Frontal cortex (tissue), 4 donors: ENCODE results near the gene PACSIN1. TPM values are rescaled to one million over a fixed set of nuclear protein-coding genes. Genes with fewer than 3 reads are reported as not detected.

ENCODE experiments used
- DNase-seq, 2 donors: peaks; one replicate each; pipeline ENCODE4 v3.0.0; 2012; ENCODE audit warnings: low spot score in 2 of 2
- FAIRE-seq: peaks from 2 replicates; lab custom pipeline; 2012; peaks lifted over from hg19 to GRCh38; lab: Jason Lieb, UNC
- total RNA-seq: library from RNA; depleted of rRNA; stranded (reverse); fragments of >200 nt; gene quantifications from one replicate; pipeline ENCODE4 v1.2.3, GENCODE V29; 2014
- donor health status: control.
- donor health status: control.
- donor health status: control.

The PACSIN1 gene
- total RNA-seq, 1 donor from 2014 or later, result 2.9 TPM

DNA sequence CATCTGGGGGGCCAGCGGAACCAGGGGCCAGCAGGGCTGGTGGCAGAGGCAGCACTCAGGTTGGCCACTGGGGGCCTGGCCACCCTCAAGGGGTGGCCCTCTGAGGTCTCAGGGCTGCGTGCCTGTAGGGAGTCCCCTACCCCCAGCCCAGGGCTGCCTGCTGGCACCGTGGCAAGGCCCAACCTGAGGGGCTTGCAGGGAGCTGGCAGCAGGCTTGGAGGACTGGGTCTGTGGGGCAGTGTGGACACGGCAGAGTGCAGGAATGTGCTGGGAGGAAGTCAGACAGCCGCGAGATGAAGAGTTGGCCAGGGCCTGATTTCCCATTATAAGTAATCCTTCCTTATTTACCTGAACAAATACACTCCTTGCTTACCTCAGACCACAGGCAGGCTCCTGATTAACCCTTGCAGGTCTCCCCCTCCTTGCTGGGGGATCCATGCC, 90.2 kb downstream of the PACSIN1 start, which contains the start of gene SPDEF:
Gene SPDEF, minus strand, starts transcription at position 299 of the 441 bp plus-strand sequence. CDS start 11,874 bp downstream, outside the sequence.
- FAIRE-seq (no peak), DNase-seq (no peak)

- DNase-seq, result no peak
- FAIRE-seq, result no peak
Measured at GRCh38 chr6:34556493-34556892, 90.6 kb downstream of the PACSIN1 start.

- DNase-seq (no peak), FAIRE-seq (no peak)
Measured at GRCh38 chr6:34557228-34557627, 91.4 kb downstream of the PACSIN1 start.

- FAIRE-seq, result no peak
- DNase-seq, result no peak
Measured at GRCh38 chr6:34558172-34558714, 92.4 kb downstream of the PACSIN1 start.

DNA sequence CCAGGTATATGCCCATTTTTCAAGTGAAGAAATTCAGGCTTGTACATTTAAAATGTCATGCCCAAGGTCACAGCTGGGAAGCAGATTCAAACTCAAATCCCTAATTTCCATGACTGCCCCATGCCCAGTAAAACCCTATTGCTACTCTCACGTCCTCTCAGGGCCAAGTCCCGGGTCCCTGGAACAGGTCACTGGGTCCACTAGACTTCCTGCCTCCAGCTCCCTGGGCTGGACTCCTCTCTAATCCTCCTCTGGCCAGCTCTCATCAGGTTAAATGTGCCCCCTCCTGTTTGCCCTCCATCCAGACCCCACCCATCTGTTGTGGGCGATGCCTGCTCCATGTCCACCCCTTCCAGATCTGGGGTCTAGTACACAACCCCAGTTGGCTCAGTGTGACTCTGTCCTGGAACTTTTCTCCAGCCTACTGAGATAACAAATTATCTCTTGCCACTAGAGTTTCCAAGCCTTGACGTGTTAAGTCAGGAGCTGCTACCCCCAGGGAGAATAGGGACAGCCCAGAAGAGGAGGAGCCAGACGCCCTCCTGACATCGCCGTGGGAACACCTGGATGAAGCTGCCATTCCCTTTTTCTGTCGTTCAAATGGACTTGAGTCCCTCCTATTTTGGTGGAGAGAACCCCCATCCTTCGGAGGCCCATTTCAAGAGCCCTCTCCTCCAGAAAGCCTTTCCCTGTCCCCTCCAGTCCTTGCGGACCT, 93.9 kb downstream of the PACSIN1 start:
- FAIRE-seq (no peak), DNase-seq (no peak)

- no peak for FAIRE-seq
- no peak for DNase-seq
Measured at GRCh38 chr6:34560366-34561226, 94.7 kb downstream of the PACSIN1 start.

DNA sequence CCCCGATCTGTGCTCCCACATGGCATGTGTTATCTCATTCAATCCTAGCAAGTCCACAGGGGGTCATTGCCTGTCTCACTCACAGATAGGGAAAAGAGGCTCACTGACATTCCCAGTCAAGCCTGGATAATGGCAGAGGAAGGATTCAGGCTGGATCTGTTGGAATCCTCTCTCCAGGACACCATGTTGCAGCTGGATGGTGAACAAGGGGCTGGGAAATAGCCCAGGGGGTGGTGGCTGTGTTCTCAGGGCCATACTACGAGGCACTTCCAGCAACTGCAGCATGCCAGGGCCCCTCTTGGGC, 95.3 kb downstream of the PACSIN1 start:
- no peak for DNase-seq
- no peak for FAIRE-seq

DNA sequence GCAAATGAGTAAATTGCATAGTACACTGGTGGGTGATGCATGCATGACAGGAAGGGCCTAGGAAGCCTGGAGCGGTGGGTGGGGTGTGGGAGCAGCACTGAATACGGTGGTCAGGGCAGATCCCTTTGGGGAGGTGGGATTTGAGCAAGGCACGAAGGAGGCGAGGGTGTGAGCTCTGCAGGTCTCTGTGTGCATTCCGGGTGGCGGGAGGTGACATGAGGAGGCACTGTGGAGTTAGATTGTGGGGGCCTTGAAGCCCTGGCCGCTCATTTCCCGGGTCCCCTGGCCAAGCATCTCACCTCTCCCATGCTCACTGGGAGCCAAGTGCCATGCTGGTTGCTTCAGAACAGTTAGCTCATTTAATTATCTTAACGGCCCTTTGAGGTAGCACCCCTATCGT, 96.5 kb downstream of the PACSIN1 start:
- DNase-seq (no peak), FAIRE-seq (no peak)

DNA sequence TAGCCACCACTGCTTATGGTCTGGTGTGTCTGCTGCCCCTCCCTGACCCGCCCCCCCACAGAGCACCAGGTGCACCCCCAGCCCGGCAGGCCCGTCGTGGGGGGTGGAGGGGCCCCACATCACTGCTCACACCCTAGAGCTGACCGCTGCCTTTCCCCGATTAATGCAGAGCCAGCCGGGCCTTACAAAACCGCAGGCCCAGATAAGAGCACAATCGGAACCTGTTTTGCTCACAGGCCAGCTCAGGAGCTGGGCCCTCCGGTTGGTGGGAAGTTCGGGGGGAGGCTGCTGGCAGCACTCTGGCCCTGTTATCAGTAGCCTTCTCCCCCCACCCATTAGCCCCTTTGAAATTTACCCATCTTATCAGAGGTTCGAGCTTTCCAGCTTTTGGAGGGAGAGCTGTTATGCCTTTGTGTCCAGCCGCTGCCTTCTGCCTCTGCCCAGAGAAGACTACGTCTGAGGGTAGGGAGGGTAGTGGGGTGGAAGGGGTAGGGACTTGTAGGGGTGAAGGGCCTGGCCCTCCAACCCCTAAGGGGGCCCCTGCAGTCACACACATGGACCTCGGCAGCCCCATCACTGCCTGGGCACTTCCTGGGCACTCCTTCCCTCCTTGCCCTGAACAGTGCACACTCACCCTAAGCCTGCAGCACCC, 97.1 kb downstream of the PACSIN1 start:
- DNase-seq (no peak), FAIRE-seq (no peak)

DNA sequence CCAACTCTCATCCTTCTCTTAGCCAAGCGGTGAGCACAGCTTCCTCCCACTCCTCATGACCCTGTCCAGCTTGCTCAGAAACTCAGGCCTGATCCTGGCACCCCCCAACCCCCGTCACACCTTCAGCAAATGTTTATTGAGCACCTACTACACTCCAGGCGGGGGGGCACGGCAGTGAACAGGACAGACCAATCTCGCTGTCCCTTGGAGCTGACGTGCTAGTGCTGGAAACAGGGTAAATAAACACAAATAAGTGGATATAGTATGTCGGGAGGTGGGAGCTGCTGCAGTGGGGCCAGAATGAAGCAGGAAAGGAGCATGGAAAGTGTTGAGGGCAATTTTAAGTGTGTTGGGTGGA, 97.6 kb downstream of the PACSIN1 start:
- DNase-seq (no peak), FAIRE-seq (no peak)

- DNase-seq (no peak), FAIRE-seq (no peak)
Measured at GRCh38 chr6:34564181-34564580, 98.3 kb downstream of the PACSIN1 start.

- no peak for FAIRE-seq
Measured at GRCh38 chr6:34565722-34566137, 99.9 kb downstream of the PACSIN1 start.

GRCh38 chr6:34566830-34567546, 101.1 kb downstream of the PACSIN1 start:
- no peak for FAIRE-seq
- no peak for DNase-seq

More at GRCh38 chr6:34565722-34566137, 99.9 kb downstream of the PACSIN1 start:
- no peak for DNase-seq

DNA sequence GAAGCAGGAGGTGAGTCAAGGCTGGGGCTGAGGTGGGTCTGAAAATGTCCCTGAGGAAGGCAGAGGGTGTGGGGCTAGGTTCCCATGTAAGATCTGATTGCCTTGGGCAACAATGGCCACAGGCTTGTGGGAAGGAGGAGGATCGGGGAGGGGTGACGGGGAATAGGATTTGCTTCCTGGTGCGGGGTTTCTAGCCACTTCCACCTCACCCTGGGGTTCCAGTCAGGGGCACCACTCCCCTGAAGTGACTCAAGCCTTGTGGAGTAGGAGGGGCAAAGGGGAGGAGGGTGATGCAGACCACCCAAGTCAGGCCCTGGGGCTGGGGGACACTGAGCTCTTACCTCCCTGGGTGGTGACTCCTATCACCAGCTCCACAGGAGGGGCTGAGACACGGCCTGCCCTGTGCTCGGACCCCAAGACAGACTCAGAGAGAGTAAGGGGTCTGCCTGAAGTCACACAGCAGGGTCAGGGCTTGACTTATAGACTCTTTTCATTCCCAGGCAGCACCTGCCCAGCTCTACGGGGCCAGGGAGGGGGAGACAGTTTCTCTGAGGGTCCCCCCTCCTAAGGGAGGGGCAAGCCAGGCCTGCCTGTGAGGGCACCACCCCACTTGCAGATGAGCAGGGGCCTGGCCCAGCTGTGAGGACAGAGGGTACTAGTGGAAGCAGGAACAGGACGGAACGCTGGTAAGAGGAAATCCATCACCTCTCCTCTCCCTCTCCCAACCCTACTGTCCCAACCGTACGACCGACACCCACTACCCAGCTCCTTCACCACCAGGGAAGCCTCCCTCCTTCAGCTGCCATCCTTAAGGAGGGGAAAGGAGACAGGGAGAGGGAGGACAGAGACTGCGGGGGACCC, 102.7 kb downstream of the PACSIN1 start:
- no peak for FAIRE-seq
- no peak for DNase-seq

GRCh38 chr6:34569361-34569973, 103.6 kb downstream of the PACSIN1 start:
- DNase-seq (no peak), FAIRE-seq (no peak)

- DNase-seq (no peak), FAIRE-seq (no peak)
Measured at GRCh38 chr6:34570066-34570833, 104.4 kb downstream of the PACSIN1 start.

DNA sequence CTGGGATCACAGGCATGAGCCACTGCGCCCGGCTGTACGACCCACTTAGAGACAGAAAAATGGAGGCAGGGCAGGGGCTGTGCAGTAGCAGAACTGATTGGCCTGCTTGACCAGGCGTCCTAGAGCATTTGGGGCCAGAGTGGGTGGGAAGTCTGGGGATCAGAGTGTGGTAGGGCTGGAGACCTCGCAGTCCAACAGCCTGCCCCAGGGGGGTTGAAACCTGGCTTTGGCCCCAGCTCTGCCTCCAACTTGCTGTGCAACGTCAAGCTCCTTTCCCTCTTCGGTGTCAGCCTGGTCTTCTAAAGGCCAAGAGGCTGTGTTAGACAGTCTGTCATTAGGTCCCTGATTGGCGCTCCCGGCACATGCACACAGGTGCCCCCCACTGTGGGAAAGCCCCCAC, 105.5 kb downstream of the PACSIN1 start:
- no peak for FAIRE-seq
- DNase-seq, result no peak

- DNase-seq, result no peak
Measured at GRCh38 chr6:34572021-34572420, 106.1 kb downstream of the PACSIN1 start.

More at GRCh38 chr6:34572021-34572420, 106.1 kb downstream of the PACSIN1 start:
- no peak for FAIRE-seq
